Measurements from ENCODE around the gene RAD21L1. TPM values are rescaled to one million over a fixed set of nuclear protein-coding genes. Genes with fewer than 3 reads are reported as not detected.

Gene RAD21L1
- total and polyA plus RNA-seq, 2 donors (not counting 1 experiment from before 2014, with no cell fraction given), result 0.16 to 0.50 TPM

GRCh38 chr20:1178623-1179022 lies 47.2 kb upstream of the RAD21L1 start:
- no peak overlapping the region for H3K4me2 ChIP-seq (ENCODE audit: extremely low read depth, insufficient read depth, low read length)
- H3K36me3 ChIP-seq (ENCODE audit: control insufficient read depth, insufficient read depth, low read length), result no peaks in the 10 kb centered on the region
- H3K27me3 ChIP-seq (ENCODE audit: control insufficient read depth, insufficient read depth, low read length), result peaks cover 16% of the 10 kb centered on the region
- H2AFZ ChIP-seq (ENCODE audit: low read length), result no peak overlapping the region
- H3K4me1 ChIP-seq (ENCODE audit: control insufficient read depth, extremely low read depth, insufficient read depth, low read length), result no peaks in the 10 kb centered on the region
- no peak overlapping the region for H3K9ac ChIP-seq (ENCODE audit: insufficient read depth, low read length)
- no peak overlapping the region for H3K4me3 ChIP-seq (replicated peaks in 1 of 4; ENCODE audit: control extremely low read depth in 1 of 4, insufficient read depth in 1 of 4, low read depth in 3 of 4, low read length in 4 of 4)
- H3K27ac ChIP-seq (ENCODE audit: insufficient read depth, low read length), result no peak overlapping the region
- DNase-seq (ENCODE audit: low read depth in 2 of 2), result no peak
- TF ChIP-seq, protein P1, sequence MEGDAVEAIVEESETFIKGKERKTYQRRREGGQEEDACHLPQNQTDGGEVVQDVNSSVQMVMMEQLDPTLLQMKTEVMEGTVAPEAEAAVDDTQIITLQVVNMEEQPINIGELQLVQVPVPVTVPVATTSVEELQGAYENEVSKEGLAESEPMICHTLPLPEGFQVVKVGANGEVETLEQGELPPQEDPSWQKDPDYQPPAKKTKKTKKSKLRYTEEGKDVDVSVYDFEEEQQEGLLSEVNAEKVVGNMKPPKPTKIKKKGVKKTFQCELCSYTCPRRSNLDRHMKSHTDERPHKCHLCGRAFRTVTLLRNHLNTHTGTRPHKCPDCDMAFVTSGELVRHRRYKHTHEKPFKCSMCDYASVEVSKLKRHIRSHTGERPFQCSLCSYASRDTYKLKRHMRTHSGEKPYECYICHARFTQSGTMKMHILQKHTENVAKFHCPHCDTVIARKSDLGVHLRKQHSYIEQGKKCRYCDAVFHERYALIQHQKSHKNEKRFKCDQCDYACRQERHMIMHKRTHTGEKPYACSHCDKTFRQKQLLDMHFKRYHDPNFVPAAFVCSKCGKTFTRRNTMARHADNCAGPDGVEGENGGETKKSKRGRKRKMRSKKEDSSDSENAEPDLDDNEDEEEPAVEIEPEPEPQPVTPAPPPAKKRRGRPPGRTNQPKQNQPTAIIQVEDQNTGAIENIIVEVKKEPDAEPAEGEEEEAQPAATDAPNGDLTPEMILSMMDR (conservative IDR thresholded peaks at IDR 0.05 in 1 of 2, IDR thresholded peaks at IDR 0.05 in 1 of 2; ENCODE audit: low read depth in 1 of 2, low read length in 2 of 2), result no peak
- TF ChIP-seq EZH2 (IDR thresholded peaks at IDR 0.05; ENCODE audit: low read length, missing control alignments), result no peak
- H3K9me3 ChIP-seq (ENCODE audit: control insufficient read depth, insufficient read depth, low read depth, low read length), result no peaks in the 10 kb centered on the region
- no peaks in the 10 kb centered on the region for H4K20me1 ChIP-seq (ENCODE audit: control insufficient read depth, extremely low read depth, insufficient read depth, low read length)
- no peaks in the 10 kb centered on the region for H3K79me2 ChIP-seq (ENCODE audit: control insufficient read depth, insufficient read depth, low read length)

DNA sequence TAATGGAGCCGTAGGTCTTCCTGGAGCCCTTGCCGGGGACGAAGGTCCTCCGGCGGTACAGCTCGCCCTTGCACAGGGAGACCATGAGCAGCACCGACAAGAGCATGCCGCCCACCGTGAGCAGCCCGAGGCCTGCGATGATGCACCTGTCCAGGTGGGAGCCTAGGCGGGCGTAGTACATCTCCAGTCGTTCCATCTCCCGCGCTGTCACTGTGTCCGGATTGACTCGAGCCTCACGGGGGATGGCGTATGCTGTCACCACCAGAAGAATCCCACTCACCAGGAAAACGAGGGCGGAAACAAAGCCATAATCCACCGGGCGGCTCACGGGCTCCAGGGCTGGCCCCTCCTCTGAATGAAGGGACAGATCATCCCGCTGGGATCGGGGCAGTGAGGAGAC lies 44.9 kb upstream of the RAD21L1 start:
- H4K20me1 ChIP-seq (ENCODE audit: control insufficient read depth, extremely low read depth, insufficient read depth, low read length), result no peaks in the 10 kb centered on the region
- no peak for DNase-seq (ENCODE audit: low read depth in 2 of 2)
- no peaks in the 10 kb centered on the region for H3K4me1 ChIP-seq (ENCODE audit: control insufficient read depth, extremely low read depth, insufficient read depth, low read length)
- no peaks in the 10 kb centered on the region for H3K36me3 ChIP-seq (ENCODE audit: control insufficient read depth, insufficient read depth, low read length)
- no peak overlapping the region for H3K9ac ChIP-seq (ENCODE audit: insufficient read depth, low read length)
- H3K9me3 ChIP-seq (ENCODE audit: control insufficient read depth, insufficient read depth, low read depth, low read length), result no peaks in the 10 kb centered on the region
- no peak overlapping the region for H2AFZ ChIP-seq (ENCODE audit: low read length)
- no peak overlapping the region for H3K4me3 ChIP-seq (replicated peaks in 1 of 4; ENCODE audit: control extremely low read depth in 1 of 4, insufficient read depth in 1 of 4, low read depth in 3 of 4, low read length in 4 of 4)
- no peak overlapping the region for H3K4me2 ChIP-seq (ENCODE audit: extremely low read depth, insufficient read depth, low read length)
- no peaks in the 10 kb centered on the region for H3K79me2 ChIP-seq (ENCODE audit: control insufficient read depth, insufficient read depth, low read length)
- H3K27ac ChIP-seq (ENCODE audit: insufficient read depth, low read length), result no peak overlapping the region
- TF ChIP-seq EZH2 (IDR thresholded peaks at IDR 0.05; ENCODE audit: low read length, missing control alignments), result no peak
- TF ChIP-seq, protein P1 (conservative IDR thresholded peaks at IDR 0.05 in 1 of 2, IDR thresholded peaks at IDR 0.05 in 1 of 2; ENCODE audit: low read depth in 1 of 2, low read length in 2 of 2), result no peak
- H3K27me3 ChIP-seq (ENCODE audit: control insufficient read depth, insufficient read depth, low read length), result peaks cover 30% of the 10 kb centered on the region

DNA sequence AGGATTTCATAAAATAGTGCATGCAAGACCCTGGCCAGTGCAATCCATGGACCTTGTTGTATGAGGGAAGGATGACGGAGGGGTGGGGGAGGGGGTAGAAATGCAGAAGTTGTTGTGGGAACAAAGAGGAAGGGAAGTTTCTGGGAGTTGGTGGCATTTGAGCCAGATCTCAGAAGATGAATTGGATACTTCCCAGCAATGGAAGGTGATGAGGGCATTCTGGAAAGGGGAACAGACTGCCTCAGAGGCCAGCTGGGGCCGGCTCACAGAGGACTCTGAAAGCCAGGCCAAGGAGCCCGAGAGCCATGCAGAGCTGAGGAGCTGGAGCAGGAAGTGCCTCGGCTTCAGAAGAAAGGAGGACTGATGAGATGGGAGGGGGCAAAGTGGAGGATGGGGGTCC lies 43.7 kb upstream of the RAD21L1 start:
- no peak overlapping the region for H3K27ac ChIP-seq (ENCODE audit: insufficient read depth, low read length)
- no peak overlapping the region for H2AFZ ChIP-seq (ENCODE audit: low read length)
- no peak for DNase-seq (ENCODE audit: low read depth in 2 of 2)
- peaks cover 33% of the 10 kb centered on the region for H3K27me3 ChIP-seq (ENCODE audit: control insufficient read depth, insufficient read depth, low read length)
- no peaks in the 10 kb centered on the region for H3K9me3 ChIP-seq (ENCODE audit: control insufficient read depth, insufficient read depth, low read depth, low read length)
- H3K4me1 ChIP-seq (ENCODE audit: control insufficient read depth, extremely low read depth, insufficient read depth, low read length), result no peaks in the 10 kb centered on the region
- H4K20me1 ChIP-seq (ENCODE audit: control insufficient read depth, extremely low read depth, insufficient read depth, low read length), result no peaks in the 10 kb centered on the region
- TF ChIP-seq, protein P1 (conservative IDR thresholded peaks at IDR 0.05 in 1 of 2, IDR thresholded peaks at IDR 0.05 in 1 of 2; ENCODE audit: low read depth in 1 of 2, low read length in 2 of 2), result no peak
- TF ChIP-seq EZH2 (IDR thresholded peaks at IDR 0.05; ENCODE audit: low read length, missing control alignments), result no peak
- H3K9ac ChIP-seq (ENCODE audit: insufficient read depth, low read length), result no peak overlapping the region
- H3K4me3 ChIP-seq (replicated peaks in 1 of 4; ENCODE audit: control extremely low read depth in 1 of 4, insufficient read depth in 1 of 4, low read depth in 3 of 4, low read length in 4 of 4), result no peak overlapping the region
- no peaks in the 10 kb centered on the region for H3K36me3 ChIP-seq (ENCODE audit: control insufficient read depth, insufficient read depth, low read length)
- H3K4me2 ChIP-seq (ENCODE audit: extremely low read depth, insufficient read depth, low read length), result no peak overlapping the region
- no peaks in the 10 kb centered on the region for H3K79me2 ChIP-seq (ENCODE audit: control insufficient read depth, insufficient read depth, low read length)

Data from fibroblast of lung (primary cell).